ENCODE results near the gene OTUD5. TPM values are rescaled to one million over a fixed set of nuclear protein-coding genes. Genes with fewer than 3 reads are reported as not detected.

The OTUD5 gene
- total and polyA plus RNA-seq, 2 of the 13 experiments (the other 11 are each of a cell fraction or from before 2014, with no cell fraction given), result 18.4 to 42.2 TPM

- no peak for TF ChIP-seq MXD3 (CRISPR knock-in tag; IDR thresholded peaks at IDR 0.05)
- no peak for TF ChIP-seq HIC2 (CRISPR knock-in tag; IDR thresholded peaks at IDR 0.05; ENCODE audit: low read depth)
- TF ChIP-seq KLF15 (CRISPR knock-in tag; IDR thresholded peaks at IDR 0.05; ENCODE audit: borderline replicate concordance), result no peak
- TF ChIP-seq PHB2 (IDR thresholded peaks at IDR 0.05; ENCODE audit: partially characterized antibody), result no peak
- TF ChIP-seq TIGD3 (CRISPR knock-in tag; IDR thresholded peaks at IDR 0.05; ENCODE audit: borderline replicate concordance), result no peak
- no peak for TF ChIP-seq JUN (CRISPR knock-in tag; IDR thresholded peaks at IDR 0.05)
- TF ChIP-seq, protein P1, sequence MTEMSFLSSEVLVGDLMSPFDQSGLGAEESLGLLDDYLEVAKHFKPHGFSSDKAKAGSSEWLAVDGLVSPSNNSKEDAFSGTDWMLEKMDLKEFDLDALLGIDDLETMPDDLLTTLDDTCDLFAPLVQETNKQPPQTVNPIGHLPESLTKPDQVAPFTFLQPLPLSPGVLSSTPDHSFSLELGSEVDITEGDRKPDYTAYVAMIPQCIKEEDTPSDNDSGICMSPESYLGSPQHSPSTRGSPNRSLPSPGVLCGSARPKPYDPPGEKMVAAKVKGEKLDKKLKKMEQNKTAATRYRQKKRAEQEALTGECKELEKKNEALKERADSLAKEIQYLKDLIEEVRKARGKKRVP (CRISPR knock-in tag; IDR thresholded peaks at IDR 0.05), result no peak
- no peak for TF ChIP-seq ZNF383 (CRISPR knock-in tag; IDR thresholded peaks at IDR 0.05; ENCODE audit: borderline replicate concordance)
- TF ChIP-seq RARG (CRISPR knock-in tag; IDR thresholded peaks at IDR 0.05; ENCODE audit: low read depth), result no peak
- TF ChIP-seq, protein P2, sequence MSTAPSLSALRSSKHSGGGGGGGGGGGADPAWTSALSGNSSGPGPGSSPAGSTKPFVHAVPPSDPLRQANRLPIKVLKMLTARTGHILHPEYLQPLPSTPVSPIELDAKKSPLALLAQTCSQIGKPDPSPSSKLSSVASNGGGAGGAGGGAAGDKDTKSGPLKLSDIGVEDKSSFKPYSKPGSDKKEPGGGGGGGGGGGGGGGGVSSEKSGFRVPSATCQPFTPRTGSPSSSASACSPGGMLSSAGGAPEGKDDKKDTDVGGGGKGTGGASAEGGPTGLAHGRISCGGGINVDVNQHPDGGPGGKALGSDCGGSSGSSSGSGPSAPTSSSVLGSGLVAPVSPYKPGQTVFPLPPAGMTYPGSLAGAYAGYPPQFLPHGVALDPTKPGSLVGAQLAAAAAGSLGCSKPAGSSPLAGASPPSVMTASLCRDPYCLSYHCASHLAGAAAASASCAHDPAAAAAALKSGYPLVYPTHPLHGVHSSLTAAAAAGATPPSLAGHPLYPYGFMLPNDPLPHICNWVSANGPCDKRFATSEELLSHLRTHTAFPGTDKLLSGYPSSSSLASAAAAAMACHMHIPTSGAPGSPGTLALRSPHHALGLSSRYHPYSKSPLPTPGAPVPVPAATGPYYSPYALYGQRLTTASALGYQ (CRISPR knock-in tag; IDR thresholded peaks at IDR 0.05), result no peak
Measured at GRCh38 chrX:49003696-49004095, 46.3 kb upstream of the OTUD5 start (continued).
